ENCODE measurements around the gene GAGE1.
"Not testable (repeated sequence)": the region's sequence is repeated elsewhere in the genome, so short reads cannot be mapped to it uniquely, and the experiment has no call there.

Gene GAGE1

GRCh38 chrX:49598720-49599119 is at the start of gene GAGE1:
TSS of gene GAGE1 (plus strand) at chrX:49599020. CDS start at chrX:49600175, 1,155 bp downstream.
- not testable (repeated sequence) for DNase-seq

DNA sequence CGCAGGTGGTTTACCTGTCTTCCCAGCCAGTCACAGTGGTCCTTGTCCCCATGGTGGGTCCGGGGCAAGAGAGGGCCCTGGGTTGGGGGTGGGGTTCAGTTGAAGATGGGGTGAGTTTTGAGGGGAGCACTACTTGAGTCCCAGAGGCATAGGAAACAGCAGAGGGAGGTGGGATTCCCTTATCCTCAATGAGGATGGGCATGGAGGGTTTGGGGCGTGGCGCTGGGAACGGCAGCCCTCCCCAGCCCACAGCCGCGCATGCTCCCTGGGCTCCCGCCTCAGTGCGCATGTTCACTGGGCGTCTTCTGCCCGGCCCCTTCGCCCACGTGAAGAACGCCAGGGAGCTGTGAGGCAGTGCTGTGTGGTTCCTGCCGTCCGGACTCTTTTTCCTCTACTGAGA is 47.8 kb upstream of the GAGE1 start, which contains the start of gene GAGE12E:
Gene GAGE12E (plus strand): TSS at position 301 of the 400 bp plus-strand sequence. CDS start 1,155 bp downstream, outside the sequence.
- not testable (repeated sequence) for DNase-seq

DNA sequence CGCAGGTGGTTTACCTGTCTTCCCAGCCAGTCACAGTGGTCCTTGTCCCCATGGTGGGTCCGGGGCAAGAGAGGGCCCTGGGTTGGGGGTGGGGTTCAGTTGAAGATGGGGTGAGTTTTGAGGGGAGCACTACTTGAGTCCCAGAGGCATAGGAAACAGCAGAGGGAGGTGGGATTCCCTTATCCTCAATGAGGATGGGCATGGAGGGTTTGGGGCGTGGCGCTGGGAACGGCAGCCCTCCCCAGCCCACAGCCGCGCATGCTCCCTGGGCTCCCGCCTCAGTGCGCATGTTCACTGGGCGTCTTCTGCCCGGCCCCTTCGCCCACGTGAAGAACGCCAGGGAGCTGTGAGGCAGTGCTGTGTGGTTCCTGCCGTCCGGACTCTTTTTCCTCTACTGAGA is 38.3 kb upstream of the GAGE1 start, which contains the start of gene GAGE12F:
Gene GAGE12F (plus strand): TSS at position 301 of the 400 bp plus-strand sequence. CDS start 1,155 bp downstream, outside the sequence.
- DNase-seq = not testable (repeated sequence)

GRCh38 chrX:49568728-49569127 is 30.1 kb upstream of the GAGE1 start:
- not testable (repeated sequence) for DNase-seq

GRCh38 chrX:49569152-49569551 is 29.7 kb upstream of the GAGE1 start:
- DNase-seq = not testable (repeated sequence)

GRCh38 chrX:49570100-49570499 is 28.7 kb upstream of the GAGE1 start, which contains the start of gene GAGE12G:
TSS of gene GAGE12G (plus strand) at chrX:49570400. CDS start at chrX:49571555, 1,155 bp downstream.
- not testable (repeated sequence) for DNase-seq

- DNase-seq = not testable (repeated sequence)
These were observed 19.2 kb upstream of the GAGE1 start, which contains the start of gene GAGE12H for GRCh38 chrX:49579649-49580048. TSS of gene GAGE12H (plus strand) at chrX:49579949. CDS start at chrX:49581104, 1,155 bp downstream.

DNA sequence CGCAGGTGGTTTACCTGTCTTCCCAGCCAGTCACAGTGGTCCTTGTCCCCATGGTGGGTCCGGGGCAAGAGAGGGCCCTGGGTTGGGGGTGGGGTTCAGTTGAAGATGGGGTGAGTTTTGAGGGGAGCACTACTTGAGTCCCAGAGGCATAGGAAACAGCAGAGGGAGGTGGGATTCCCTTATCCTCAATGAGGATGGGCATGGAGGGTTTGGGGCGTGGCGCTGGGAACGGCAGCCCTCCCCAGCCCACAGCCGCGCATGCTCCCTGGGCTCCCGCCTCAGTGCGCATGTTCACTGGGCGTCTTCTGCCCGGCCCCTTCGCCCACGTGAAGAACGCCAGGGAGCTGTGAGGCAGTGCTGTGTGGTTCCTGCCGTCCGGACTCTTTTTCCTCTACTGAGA is 9.6 kb upstream of the GAGE1 start, which contains the start of gene GAGE2A:
Gene GAGE2A (plus strand): TSS at position 301 of the 400 bp plus-strand sequence. CDS start 1,155 bp downstream, outside the sequence.
- not testable (repeated sequence) for DNase-seq

DNA sequence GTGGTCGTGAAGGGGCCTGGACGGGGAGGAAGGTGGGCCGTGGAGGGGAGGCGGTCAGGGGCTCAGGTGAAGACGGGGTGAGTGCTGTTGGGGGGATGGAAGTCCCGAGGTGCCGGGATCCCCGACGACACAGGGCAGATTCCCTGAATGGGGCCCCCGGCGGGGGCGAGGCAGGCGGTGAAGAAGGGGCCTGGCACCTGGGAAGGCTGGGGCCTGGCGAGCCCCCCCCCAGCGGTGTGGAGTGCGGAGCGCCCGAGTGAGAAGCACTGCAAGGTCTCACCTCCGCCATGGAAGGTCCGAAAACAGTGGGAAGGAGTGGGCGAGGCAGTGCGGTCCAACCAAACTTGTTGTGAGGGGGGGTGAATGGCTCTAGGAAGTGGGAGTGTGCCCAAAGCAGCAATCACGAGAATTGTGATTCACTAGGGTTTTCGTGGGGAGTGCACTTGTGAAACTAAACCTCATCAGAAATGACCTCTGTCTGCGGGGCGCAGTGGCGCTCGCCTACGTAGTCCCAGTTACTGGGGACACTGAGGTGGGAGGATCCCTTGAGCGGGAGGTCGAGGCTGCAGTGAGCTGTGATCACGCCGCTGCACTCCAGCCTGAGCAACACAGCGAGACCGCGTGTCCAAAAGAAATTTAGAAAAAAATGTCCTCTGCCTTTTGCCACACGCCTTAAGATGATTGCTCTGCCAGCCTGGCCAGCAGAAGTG is 8.9 kb upstream of the GAGE1 start:
- not testable (repeated sequence) for DNase-seq

GRCh38 chrX:49590488-49590887 is 8.3 kb upstream of the GAGE1 start:
- DNase-seq = not testable (repeated sequence)

- DNase-seq = no peak
These were observed 12.0 kb downstream of the GAGE1 start for GRCh38 chrX:49610718-49611310.

DNA sequence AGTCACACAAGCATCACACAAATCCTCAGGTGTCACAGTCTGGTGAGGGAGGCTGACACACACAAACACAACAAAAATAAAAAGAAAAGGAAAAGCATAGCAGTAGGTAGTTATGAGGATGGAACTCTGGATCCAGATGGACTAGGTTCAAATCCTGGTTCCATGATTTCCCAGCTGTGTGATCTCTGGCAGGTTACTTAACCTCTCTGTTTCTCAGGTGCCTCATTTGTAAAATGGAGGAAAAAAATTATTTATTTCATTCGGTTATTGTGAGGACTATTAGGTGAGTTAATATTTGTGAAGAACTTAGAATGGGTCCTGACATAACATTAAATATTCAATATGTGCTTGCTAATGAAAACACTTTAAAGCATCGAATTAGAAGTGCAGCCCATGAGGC is 19.8 kb downstream of the GAGE1 start:
- DNase-seq = no peak

DNA sequence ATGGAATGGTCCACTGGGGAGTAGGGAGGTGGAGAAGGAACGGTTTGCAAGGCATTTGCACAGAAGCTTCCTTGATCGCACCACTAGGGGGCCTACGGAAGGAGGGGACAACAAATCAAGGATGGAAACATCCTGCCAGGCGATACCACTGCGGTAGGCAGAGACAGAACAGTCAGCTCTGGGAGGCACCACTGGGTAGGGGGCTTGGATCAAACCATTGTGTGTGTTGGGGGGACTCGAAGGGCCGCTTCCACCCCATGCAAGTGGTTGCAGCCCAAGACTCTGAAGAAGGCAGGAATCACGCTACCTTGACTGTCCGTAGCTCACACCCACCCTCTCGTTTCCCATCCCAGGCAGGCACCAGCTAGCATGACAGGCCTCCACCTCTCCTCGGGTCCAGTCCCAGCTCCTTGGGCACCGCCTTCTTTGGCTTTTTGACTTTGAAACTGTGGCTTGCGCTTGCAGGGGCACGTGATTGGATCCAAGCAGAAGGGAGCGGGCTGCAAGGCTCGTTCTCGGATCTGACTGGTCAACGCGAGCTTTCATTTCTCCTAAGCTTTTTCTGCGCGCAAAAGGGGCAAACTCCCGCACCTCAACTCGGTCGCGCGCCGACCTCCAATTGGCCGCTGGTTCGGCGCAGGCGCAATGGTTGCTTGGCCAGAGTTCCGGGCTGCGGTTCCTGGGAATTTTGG is 28.4 kb downstream of the GAGE1 start:
- DNase-seq = no peak

DNA sequence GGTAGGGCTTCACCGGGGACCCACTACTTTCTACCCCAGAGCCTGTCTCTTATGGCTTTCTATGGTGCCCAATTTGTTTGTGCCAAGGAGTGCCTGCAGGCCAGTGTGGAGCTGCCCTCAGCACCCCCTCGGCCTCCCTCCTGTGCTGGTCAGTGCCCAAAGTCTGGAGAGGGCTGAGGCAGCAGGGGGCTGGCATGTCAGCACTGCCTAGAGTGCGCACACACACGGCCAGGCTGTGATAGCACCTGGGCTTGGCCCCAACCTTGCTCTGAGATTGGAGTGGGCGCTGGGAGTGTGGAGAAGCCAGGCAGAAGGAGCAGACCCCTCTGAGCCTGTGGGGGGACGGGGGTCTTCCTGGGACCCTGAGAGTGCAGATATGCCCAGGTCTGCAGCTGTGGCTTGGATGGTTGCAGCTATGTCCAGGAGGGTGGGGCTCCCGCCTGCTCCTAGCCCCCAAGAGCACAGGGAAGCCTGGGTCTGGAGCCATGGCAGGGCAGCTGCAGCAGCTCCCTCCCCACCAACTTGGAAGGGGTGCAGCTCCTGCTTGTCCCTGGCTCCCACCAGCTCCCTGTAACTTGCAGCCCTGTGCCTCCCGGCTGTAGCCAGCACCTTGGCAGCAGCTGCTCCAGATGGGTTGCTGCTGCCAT is 46.3 kb downstream of the GAGE1 start:
- DNase-seq = no peak

DNA sequence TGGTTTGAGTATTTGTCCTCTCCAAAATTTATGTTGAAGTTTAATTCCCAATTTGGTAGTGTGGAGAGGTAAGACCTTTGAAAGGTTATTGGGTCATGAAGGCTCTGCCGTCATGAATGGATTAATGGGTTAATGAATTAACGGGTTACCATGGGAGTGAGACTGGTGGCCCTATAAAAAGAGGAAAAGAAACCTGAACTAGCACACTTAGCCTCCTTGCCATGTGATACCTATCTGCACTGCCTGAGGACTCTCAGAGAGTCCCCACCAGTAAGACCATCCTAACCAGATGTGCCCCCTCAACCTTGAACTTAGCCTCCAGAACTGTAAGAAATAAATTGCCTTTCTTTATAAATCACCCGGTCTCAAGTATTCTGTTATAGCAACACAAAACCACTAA is 57.7 kb downstream of the GAGE1 start:
- DNase-seq = no peak

Data from T1000 (cell line).